A673 (cell line): Measurements from ENCODE around the gene ARFGAP1. TPM values are rescaled to one million over a fixed set of nuclear protein-coding genes. Genes with fewer than 3 reads are reported as not detected.

Experiments used
- BruUV-seq: library from RNA; stranded (reverse); fragments of 400-500 nt; replicated peaks from 2 replicates; lab custom pipeline; 2021; lab: Mats Ljungman, UMichigan
- CTCF ChIA-PET: fragments of 300-600 bp; sonication (Branson Sonifier 250); formaldehyde crosslinking; loops from one replicate; lab custom pipeline; 2022; ENCODE audit warnings: antibody characterized with exemption; lab: Charles Lee
- POLR2A ChIA-PET: fragments of 300-600 bp; sonication (Branson Sonifier 250); formaldehyde crosslinking; loops from one replicate; lab custom pipeline; 2022; ENCODE audit warnings: antibody characterized with exemption; ENCODE audit not compliant: low non-redundant PET; lab: Charles Lee
- DNase-seq: peaks from one replicate; pipeline ENCODE4 v3.0.0-alpha.2; 2015; ENCODE audit warnings: low spot score
- H3K27ac ChIP-seq: fragments of 200-600 bp; sonication (generic); 2 replicates; pipeline ENCODE4 v1.5.1; 2016; ENCODE audit warnings: mixed run types, low read depth, mild to moderate bottlenecking, mixed read lengths, antibody characterized with exemption, low read length; ENCODE audit not compliant: poor library complexity, severe bottlenecking
- H3K27me3 ChIP-seq: fragments of 200-600 bp; sonication (generic); replicated peaks from 2 replicates; pipeline ENCODE4 v1.6.1; 2017; ENCODE audit warnings: mixed run types, low read depth, mild to moderate bottlenecking, mixed read lengths, antibody characterized with exemption, low read length; ENCODE audit not compliant: insufficient read depth, poor library complexity
- H3K36me3 ChIP-seq: fragments of 200-600 bp; sonication (generic); 2 replicates; pipeline ENCODE4 v1.6.1; 2016; ENCODE audit warnings: mixed run types, mild to moderate bottlenecking, mixed read lengths, antibody characterized with exemption, low read length; ENCODE audit not compliant: insufficient read depth, poor library complexity, severe bottlenecking
- H3K4me1 ChIP-seq: fragments of 200-600 bp; sonication (generic); 2 replicates; pipeline ENCODE4 v1.6.1; 2017; ENCODE audit warnings: mixed run types, mild to moderate bottlenecking, mixed read lengths, antibody characterized with exemption, low read length; ENCODE audit not compliant: insufficient read depth, poor library complexity, severe bottlenecking
- H3K4me3 ChIP-seq: fragments of 200-600 bp; sonication (generic); 2 replicates; pipeline ENCODE4 v1.5.1; 2016; ENCODE audit warnings: low read depth, mixed run types, mild to moderate bottlenecking, mixed read lengths, low read length; ENCODE audit not compliant: poor library complexity, severe bottlenecking
- H3K9me3 ChIP-seq: fragments of 200-600 bp; sonication (generic); 2 replicates; pipeline ENCODE4 v1.6.1; 2016; ENCODE audit warnings: mixed run types, low read depth, mild to moderate bottlenecking, mixed read lengths, antibody characterized with exemption, low read length; ENCODE audit not compliant: poor library complexity, severe bottlenecking
- CTCF ChIP-seq: fragments of 300-800, 200-600 bp; sonication (generic); conservative IDR thresholded peaks from 2 replicates; pipeline ENCODE4 v1.5.1; 2017; ENCODE audit warnings: low read depth, mild to moderate bottlenecking, antibody characterized with exemption, low read length, moderate library complexity, mixed read lengths
- EZH2 ChIP-seq: fragments of 200-600 bp; sonication (generic); IDR thresholded peaks from 2 replicates; pipeline ENCODE4 v1.6.1; 2017; ENCODE audit warnings: borderline replicate concordance, low read depth, mild to moderate bottlenecking, mixed read lengths, antibody characterized with exemption, low read length; ENCODE audit not compliant: poor library complexity, severe bottlenecking
- intact Hi-C: fragments of 100-400 bp; cut with micrococcal nuclease; formaldehyde crosslinking; loops from one replicate; pipeline ENCODE4 v1.10.0; 2022; ENCODE audit not compliant: unreplicated experiment
- total RNA-seq: library from RNA; stranded (reverse); gene quantifications from 2 replicates; pipeline ENCODE4 v1.2.3, GENCODE V29; 2021

Gene ARFGAP1
- total RNA-seq, 1 experiment from 2014 or later, result 90.4 TPM

GRCh38 chr20:63242736-63243135, 29.9 kb upstream of the ARFGAP1 start:
- BruUV-seq, result no TSS peak
- TF ChIP-seq EZH2, result no peak
- no peak for TF ChIP-seq CTCF
- Histone ChIP-seq H3K27ac (no peak overlapping the region), H3K4me1 (no peaks in the 10 kb centered on the region), H3K36me3 (no peaks in the 10 kb centered on the region), H3K4me3 (no peak overlapping the region), H3K27me3 (no peaks in the 10 kb centered on the region), H3K9me3 (no peaks in the 10 kb centered on the region)
- intact Hi-C loops, result no loop called here
- no peak for DNase-seq
- ChIA-PET CTCF (interaction anchor here (0.6 kb wide), 2 partner anchors 316 to 419 kb away, joined by 5 to 6 read pairs; no protein-coding TSS in a partner anchor), POLR2A (no interaction called here)

- POLR2A ChIA-PET, result no interaction called here
- Histone ChIP-seq H3K27ac (no peak overlapping the region), H3K9me3 (no peaks in the 10 kb centered on the region), H3K4me1 (no peaks in the 10 kb centered on the region), H3K27me3 (no peaks in the 10 kb centered on the region), H3K36me3 (no peaks in the 10 kb centered on the region), H3K4me3 (no peak overlapping the region)
- intact Hi-C loops, result no loop called here
- CTCF ChIA-PET, result interaction anchor here (0.6 kb wide), 2 partner anchors 317 to 420 kb away, joined by 5 to 6 read pairs; no protein-coding TSS in a partner anchor
- BruUV-seq, result no TSS peak
- DNase-seq, result no peak
- TF ChIP-seq CTCF (no peak), EZH2 (no peak)
Observed at GRCh38 chr20:63243604-63244247, 28.9 kb upstream of the ARFGAP1 start.

- Histone ChIP-seq H3K36me3 (no peaks in the 10 kb centered on the region), H3K27me3 (peaks cover 4% of the 10 kb centered on the region), H3K9me3 (no peaks in the 10 kb centered on the region), H3K27ac (no peak overlapping the region), H3K4me1 (no peaks in the 10 kb centered on the region), H3K4me3 (no peak overlapping the region)
- intact Hi-C loops, result no loop called here
- ChIA-PET POLR2A (no interaction called here), CTCF (no interaction called here)
- DNase-seq, result no peak
- TF ChIP-seq CTCF, result no peak
- no peak for TF ChIP-seq EZH2
- BruUV-seq, result no TSS peak
Observed at GRCh38 chr20:63244468-63244867, 28.1 kb upstream of the ARFGAP1 start.
